22Rv1 (cell line): ENCODE results near the gene MSMO1.
"Not testable (repeated sequence)": the region's sequence is repeated elsewhere in the genome, so short reads cannot be mapped to it uniquely, and the experiment has no call there.

Source experiments
- ZFX ChIP-seq: fragments of 450-650 bp; IDR thresholded peaks from 2 replicates; pipeline ENCODE4 v1.6.1; 2017; ENCODE audit warnings: antibody characterized with exemption, borderline replicate concordance
- TF ChIP-seq, protein P1 (sequence below): fragments of 450-650 bp; IDR thresholded peaks from 2 replicates; pipeline ENCODE4 v1.5.1; 2017; ENCODE audit warnings: mild to moderate bottlenecking

DNA sequence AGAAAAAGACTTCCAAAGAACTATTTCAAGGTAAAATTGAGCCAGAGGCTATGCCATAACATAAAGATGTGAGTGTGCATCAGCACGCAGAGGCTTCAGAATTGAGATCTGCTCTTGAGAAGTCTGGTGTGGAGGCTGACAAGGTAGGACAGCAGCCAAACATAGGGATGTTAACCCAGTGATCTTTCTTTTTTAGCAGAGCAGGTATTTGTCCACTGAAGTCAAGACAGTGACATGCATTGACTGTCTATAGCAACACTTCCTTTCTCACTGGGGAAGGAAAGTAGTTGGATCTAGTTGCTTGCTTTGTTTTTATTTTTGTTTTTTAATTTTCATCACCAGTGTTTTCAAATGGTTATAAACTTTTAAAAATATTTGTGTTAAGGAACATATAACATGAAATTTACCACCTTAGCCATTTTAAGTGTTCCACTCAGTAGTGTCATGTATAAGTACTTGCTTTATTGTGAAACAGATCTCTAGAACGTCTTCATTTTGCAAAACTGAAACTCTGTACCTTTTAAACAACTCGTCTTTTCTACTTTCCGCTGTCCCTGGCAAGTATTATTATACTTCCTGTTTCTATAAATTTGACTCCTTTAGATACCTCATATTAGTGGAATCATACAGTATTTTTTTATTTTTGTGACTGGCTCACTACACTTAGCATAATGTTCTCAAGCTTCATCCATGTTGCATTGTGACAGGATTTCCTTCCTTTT, 40.7 kb upstream of the MSMO1 start:
- TF ChIP-seq, protein P1, sequence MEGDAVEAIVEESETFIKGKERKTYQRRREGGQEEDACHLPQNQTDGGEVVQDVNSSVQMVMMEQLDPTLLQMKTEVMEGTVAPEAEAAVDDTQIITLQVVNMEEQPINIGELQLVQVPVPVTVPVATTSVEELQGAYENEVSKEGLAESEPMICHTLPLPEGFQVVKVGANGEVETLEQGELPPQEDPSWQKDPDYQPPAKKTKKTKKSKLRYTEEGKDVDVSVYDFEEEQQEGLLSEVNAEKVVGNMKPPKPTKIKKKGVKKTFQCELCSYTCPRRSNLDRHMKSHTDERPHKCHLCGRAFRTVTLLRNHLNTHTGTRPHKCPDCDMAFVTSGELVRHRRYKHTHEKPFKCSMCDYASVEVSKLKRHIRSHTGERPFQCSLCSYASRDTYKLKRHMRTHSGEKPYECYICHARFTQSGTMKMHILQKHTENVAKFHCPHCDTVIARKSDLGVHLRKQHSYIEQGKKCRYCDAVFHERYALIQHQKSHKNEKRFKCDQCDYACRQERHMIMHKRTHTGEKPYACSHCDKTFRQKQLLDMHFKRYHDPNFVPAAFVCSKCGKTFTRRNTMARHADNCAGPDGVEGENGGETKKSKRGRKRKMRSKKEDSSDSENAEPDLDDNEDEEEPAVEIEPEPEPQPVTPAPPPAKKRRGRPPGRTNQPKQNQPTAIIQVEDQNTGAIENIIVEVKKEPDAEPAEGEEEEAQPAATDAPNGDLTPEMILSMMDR, result not testable (repeated sequence)
- TF ChIP-seq ZFX, result not testable (repeated sequence)
